Endodermal cell (in vitro differentiated cells): ENCODE results near the gene UCP2. TPM values are rescaled to one million over a fixed set of nuclear protein-coding genes. Genes with fewer than 3 reads are reported as not detected.

ENCODE experiments used
- DNase-seq: peaks from one replicate; pipeline ENCODE4 v3.0.0-alpha.2; 2017
- H3K27ac ChIP-seq: 2 replicates; pipeline ENCODE4 v1.5.1; 2013; ENCODE audit warnings: mild to moderate bottlenecking, low read depth, low read length, moderate library complexity
- H3K27me3 ChIP-seq: 2 replicates; pipeline ENCODE4 v1.6.1; 2013; ENCODE audit warnings: mild to moderate bottlenecking, low read length, moderate library complexity; ENCODE audit not compliant: insufficient read depth, control insufficient read depth, poor library complexity, severe bottlenecking
- H3K36me3 ChIP-seq: 2 replicates; pipeline ENCODE4 v1.7.0; 2013; ENCODE audit warnings: mild to moderate bottlenecking, low read length, moderate library complexity; ENCODE audit not compliant: control insufficient read depth, insufficient read depth
- H3K4me1 ChIP-seq: one replicate; pipeline ENCODE4 v1.7.0; 2013; ENCODE audit warnings: low read length; ENCODE audit not compliant: control insufficient read depth, insufficient read depth
- H3K4me3 ChIP-seq: 2 replicates; pipeline ENCODE4 v1.5.1; 2013; ENCODE audit warnings: mild to moderate bottlenecking, low read length, moderate library complexity
- H3K9ac ChIP-seq: 2 replicates; pipeline ENCODE4 v1.6.1; 2013; ENCODE audit warnings: mild to moderate bottlenecking, low read length, moderate library complexity; ENCODE audit not compliant: poor library complexity, severe bottlenecking; ENCODE audit errors: extremely low read depth
- H3K9me3 ChIP-seq: 2 replicates; pipeline ENCODE4 v1.6.1; 2013; ENCODE audit warnings: mild to moderate bottlenecking, low read length, moderate library complexity; ENCODE audit not compliant: control insufficient read depth
- H3K27ac Mint-ChIP-seq: 2 replicates; pipeline ENCODE4 v1.8.0; 2020; ENCODE audit warnings: mixed read lengths
- H3K27me3 Mint-ChIP-seq: 2 replicates; pipeline ENCODE4 v1.8.0; 2021; ENCODE audit warnings: mild to moderate bottlenecking, mixed read lengths; ENCODE audit not compliant: insufficient read depth
- H3K36me3 Mint-ChIP-seq: 2 replicates; pipeline ENCODE4 v1.8.0; 2020; ENCODE audit warnings: low read depth, mixed read lengths
- H3K4me1 Mint-ChIP-seq: 2 replicates; pipeline ENCODE4 v1.8.0; 2020; ENCODE audit warnings: mixed read lengths
- H3K4me3 Mint-ChIP-seq: 2 replicates; pipeline ENCODE4 v1.8.0; 2020; ENCODE audit warnings: mild to moderate bottlenecking, moderate library complexity, mixed read lengths
- H3K9me3 Mint-ChIP-seq: 2 replicates; pipeline ENCODE4 v1.8.0; 2020; ENCODE audit warnings: mild to moderate bottlenecking, mixed read lengths
- WGBS, 2 experiments: methylation state at CpG; one replicate each; pipeline versions ENCODE4 v1.1.5 to v1.1.7; 2013; ENCODE audit warnings: missing lambda C conversion rate in 2 of 2, mixed read lengths in 1 of 2; ENCODE audit not compliant: insufficient coverage in 1 of 2, insufficient read length in 1 of 2; 5-methylcytosine and 5-hydroxymethylcytosine counted together
- total RNA-seq, 2 donors: library from RNA; stranded (reverse); fragmentation: NEBNext Ultra II Directional in 1 of 2; extraction: Animal tissue kit (Norgen Biotek cat#: 25700) in 1 of 2; gene quantifications; 2 replicates in 1 of 2; 3 replicates in 1 of 2; pipeline ENCODE4 v1.2.1, GENCODE V29; 2021
- TF ChIP-seq, protein P1 (sequence below): fragments of 200-600 bp; sonication (generic); conservative IDR thresholded peaks from 2 replicates; pipeline ENCODE4 v1.5.0; 2021; ENCODE audit warnings: antibody characterized with exemption, mild to moderate bottlenecking

Gene UCP2
- total RNA-seq, 2 donors from 2014 or later, result 140 to 202 TPM

GRCh38 chr11:74005721-74006517 is 23.3 kb upstream of the UCP2 start:
- H3K9me3 ChIP-seq, result no peaks in the 10 kb centered on the region
- no peak overlapping the region for H3K27ac Mint-ChIP-seq

GRCh38 chr11:74004759-74005615 is 22.3 kb upstream of the UCP2 start:
- H3K4me1 ChIP-seq, result no peaks in the 10 kb centered on the region
- H3K9me3 Mint-ChIP-seq, result no peaks in the 10 kb centered on the region
- no peak overlapping the region for H3K9ac ChIP-seq
- WGBS, 2 experiments, result 88 to 90% methylated on average over 10 to 11 of the region's 11 CpGs
- H3K27me3 Mint-ChIP-seq, result no peaks in the 10 kb centered on the region
- H3K4me1 Mint-ChIP-seq, result peaks cover 11% of the 10 kb centered on the region
- DNase-seq, result peak; percentile 56
- TF ChIP-seq, protein P1, sequence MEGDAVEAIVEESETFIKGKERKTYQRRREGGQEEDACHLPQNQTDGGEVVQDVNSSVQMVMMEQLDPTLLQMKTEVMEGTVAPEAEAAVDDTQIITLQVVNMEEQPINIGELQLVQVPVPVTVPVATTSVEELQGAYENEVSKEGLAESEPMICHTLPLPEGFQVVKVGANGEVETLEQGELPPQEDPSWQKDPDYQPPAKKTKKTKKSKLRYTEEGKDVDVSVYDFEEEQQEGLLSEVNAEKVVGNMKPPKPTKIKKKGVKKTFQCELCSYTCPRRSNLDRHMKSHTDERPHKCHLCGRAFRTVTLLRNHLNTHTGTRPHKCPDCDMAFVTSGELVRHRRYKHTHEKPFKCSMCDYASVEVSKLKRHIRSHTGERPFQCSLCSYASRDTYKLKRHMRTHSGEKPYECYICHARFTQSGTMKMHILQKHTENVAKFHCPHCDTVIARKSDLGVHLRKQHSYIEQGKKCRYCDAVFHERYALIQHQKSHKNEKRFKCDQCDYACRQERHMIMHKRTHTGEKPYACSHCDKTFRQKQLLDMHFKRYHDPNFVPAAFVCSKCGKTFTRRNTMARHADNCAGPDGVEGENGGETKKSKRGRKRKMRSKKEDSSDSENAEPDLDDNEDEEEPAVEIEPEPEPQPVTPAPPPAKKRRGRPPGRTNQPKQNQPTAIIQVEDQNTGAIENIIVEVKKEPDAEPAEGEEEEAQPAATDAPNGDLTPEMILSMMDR, result no peak
- H3K27ac Mint-ChIP-seq, result no peak overlapping the region
- no peak overlapping the region for H3K4me3 Mint-ChIP-seq
- no peaks in the 10 kb centered on the region for H3K9me3 ChIP-seq
- H3K4me3 ChIP-seq, result no peak overlapping the region
- H3K36me3 ChIP-seq, result no peaks in the 10 kb centered on the region
- no peaks in the 10 kb centered on the region for H3K36me3 Mint-ChIP-seq
- no peak overlapping the region for H3K27ac ChIP-seq
- H3K27me3 ChIP-seq, result no peaks in the 10 kb centered on the region

More at GRCh38 chr11:74005721-74006517, 23.3 kb upstream of the UCP2 start:
- peaks cover 17% of the 10 kb centered on the region for H3K4me1 Mint-ChIP-seq
- H3K36me3 ChIP-seq, result no peaks in the 10 kb centered on the region
- peaks cover 2% of the 10 kb centered on the region for H3K36me3 Mint-ChIP-seq
- H3K27ac ChIP-seq, result no peak overlapping the region
- peak; percentile 29 for DNase-seq
- 90 to 94% methylated on average over 20 to 29 of the region's 29 CpGs for WGBS, 2 experiments
- H3K27me3 Mint-ChIP-seq, result no peaks in the 10 kb centered on the region
- H3K9ac ChIP-seq, result no peak overlapping the region
- H3K4me3 Mint-ChIP-seq, result no peak overlapping the region
- TF ChIP-seq, protein P1, result no peak
- H3K4me3 ChIP-seq, result no peak overlapping the region
- H3K27me3 ChIP-seq, result no peaks in the 10 kb centered on the region
- no peaks in the 10 kb centered on the region for H3K4me1 ChIP-seq
- no peaks in the 10 kb centered on the region for H3K9me3 Mint-ChIP-seq

DNA sequence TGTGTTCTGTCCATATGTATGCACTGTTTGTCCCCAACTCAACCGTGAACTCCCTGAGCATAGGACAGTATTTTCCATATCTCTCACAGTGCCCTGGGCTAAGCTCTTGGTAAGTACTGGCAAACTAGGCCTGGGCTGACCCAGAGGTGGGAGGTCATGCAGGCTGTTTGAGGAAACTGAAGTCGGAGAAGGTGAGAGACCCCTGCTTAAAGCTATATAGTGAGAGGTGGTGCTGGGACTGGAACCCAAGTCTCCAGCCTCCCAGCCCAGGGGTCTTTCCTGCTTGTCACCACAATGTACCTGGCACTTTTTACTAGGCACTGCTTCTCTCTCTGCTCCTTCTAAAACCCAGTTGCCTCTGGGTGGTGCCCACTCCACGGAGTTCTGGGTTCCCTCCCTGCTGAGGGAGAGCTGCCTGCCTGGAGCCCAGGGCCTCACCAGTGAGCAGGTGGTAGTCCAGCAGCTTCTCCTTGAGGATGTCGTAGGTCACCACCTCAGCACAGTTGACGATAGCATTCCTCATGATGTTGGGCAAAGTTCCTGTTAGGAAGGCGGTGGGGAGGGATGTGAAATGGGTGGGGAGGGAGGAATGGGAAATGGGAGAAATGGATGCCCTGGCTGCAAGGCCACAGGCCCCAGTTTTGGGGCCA is 21.5 kb upstream of the UCP2 start:
- WGBS, 2 experiments, result 92 to 93% methylated on average over 3 to 6 of the region's 6 CpGs
- H3K27ac Mint-ChIP-seq, result no peak overlapping the region

More for the DNA sequence above, 21.5 kb upstream of the UCP2 start:
- TF ChIP-seq, protein P1, result no peak
- no peak for DNase-seq
- H3K9me3 Mint-ChIP-seq, result no peaks in the 10 kb centered on the region
- no peaks in the 10 kb centered on the region for H3K9me3 ChIP-seq
- H3K4me1 ChIP-seq, result no peaks in the 10 kb centered on the region
- no peaks in the 10 kb centered on the region for H3K27me3 ChIP-seq
- no peaks in the 10 kb centered on the region for H3K27me3 Mint-ChIP-seq
- H3K9ac ChIP-seq, result no peak overlapping the region
- no peak overlapping the region for H3K4me3 ChIP-seq
- no peaks in the 10 kb centered on the region for H3K36me3 ChIP-seq
- no peak overlapping the region for H3K27ac ChIP-seq
- H3K4me3 Mint-ChIP-seq, result no peak overlapping the region
- peaks cover 11% of the 10 kb centered on the region for H3K4me1 Mint-ChIP-seq
- H3K36me3 Mint-ChIP-seq, result no peaks in the 10 kb centered on the region
